ENCODE measurements around the gene ZNF385A.

The ZNF385A gene

DNA sequence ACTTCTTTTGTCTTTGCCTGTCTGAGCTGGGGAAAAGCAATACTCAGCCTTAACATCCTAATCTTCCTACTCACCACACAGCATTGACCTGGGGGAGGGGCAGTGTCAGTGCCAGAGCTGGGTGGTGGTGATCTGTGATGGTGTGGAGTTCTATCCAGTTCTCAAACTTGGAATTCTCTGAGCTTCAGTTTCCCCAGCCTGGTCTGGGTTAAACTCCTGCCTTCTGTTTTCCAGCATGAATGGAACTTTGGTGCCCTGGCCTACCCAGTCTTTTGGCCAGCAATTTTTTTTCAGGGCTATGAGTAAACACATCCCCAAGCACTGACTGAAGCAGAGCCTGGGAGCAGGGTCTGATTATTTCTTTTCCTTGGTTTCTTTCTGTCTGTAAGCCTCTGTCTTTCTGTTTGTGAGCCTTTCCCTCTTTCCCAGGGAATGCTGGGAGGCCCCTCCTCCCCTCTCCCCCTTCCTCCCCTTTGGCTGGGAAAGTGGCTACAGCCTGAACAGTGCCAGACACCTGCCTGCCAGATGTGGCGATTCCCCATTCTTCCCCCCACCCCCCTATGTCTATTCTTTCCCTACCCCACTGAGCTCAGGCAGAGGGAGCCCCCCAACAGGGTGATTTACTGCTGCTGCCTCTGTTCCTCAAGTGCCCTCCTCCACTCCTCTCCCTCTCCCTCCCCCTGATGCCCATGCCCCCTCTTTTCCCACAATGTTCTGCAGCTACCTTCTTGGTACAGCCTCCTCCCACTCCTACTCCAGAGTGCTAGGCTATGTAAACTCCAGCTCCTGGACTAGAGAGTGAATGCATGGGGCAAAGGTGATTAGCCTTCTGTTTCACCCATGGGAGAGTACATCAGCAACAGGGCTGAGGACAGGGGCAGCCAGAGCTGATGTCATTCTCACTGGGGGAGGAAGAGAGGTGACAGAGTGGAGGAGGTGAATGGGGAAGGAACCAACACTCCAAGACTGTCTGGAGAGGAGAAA lies 31.4 kb downstream of the ZNF385A start:
- no peak overlapping the region for H3K4me3 ChIP-seq (ENCODE audit: low read length)
- no peaks in the 10 kb centered on the region for H3K9me2 ChIP-seq (replicated peaks; ENCODE audit: control insufficient read depth, low read length)
- no peak for TF ChIP-seq EZH2phosphoT487 (IDR thresholded peaks at IDR 0.05; ENCODE audit: borderline replicate concordance, low read length)
- TF ChIP-seq, protein P1, sequence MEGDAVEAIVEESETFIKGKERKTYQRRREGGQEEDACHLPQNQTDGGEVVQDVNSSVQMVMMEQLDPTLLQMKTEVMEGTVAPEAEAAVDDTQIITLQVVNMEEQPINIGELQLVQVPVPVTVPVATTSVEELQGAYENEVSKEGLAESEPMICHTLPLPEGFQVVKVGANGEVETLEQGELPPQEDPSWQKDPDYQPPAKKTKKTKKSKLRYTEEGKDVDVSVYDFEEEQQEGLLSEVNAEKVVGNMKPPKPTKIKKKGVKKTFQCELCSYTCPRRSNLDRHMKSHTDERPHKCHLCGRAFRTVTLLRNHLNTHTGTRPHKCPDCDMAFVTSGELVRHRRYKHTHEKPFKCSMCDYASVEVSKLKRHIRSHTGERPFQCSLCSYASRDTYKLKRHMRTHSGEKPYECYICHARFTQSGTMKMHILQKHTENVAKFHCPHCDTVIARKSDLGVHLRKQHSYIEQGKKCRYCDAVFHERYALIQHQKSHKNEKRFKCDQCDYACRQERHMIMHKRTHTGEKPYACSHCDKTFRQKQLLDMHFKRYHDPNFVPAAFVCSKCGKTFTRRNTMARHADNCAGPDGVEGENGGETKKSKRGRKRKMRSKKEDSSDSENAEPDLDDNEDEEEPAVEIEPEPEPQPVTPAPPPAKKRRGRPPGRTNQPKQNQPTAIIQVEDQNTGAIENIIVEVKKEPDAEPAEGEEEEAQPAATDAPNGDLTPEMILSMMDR (IDR thresholded peaks at IDR 0.05; ENCODE audit: low read depth, low read length, poor library complexity, severe bottlenecking) = no peak
- H3K27ac ChIP-seq (ENCODE audit: low read depth, low read length) = no peak overlapping the region
- H3F3A ChIP-seq (ENCODE audit: control insufficient read depth, insufficient read depth) = peaks cover 9% of the 10 kb centered on the region; the same call in 1 of the 2 replicates
- no peaks in the 10 kb centered on the region for H3K27me3 ChIP-seq (ENCODE audit: control insufficient read depth, low read length)
- no peaks in the 10 kb centered on the region for H4K20me1 ChIP-seq (ENCODE audit: control insufficient read depth, insufficient read depth, low read depth, low read length)
- peaks cover 30% of the 10 kb centered on the region for H3K36me3 ChIP-seq (ENCODE audit: control insufficient read depth, low read length)
- H3K9me3 ChIP-seq (ENCODE audit: control insufficient read depth, insufficient read depth, low read length) = no peaks in the 10 kb centered on the region
- H3K4me1 ChIP-seq (ENCODE audit: control insufficient read depth, low read length) = peaks cover 63% of the 10 kb centered on the region
- H3K4me2 ChIP-seq (ENCODE audit: low read length) = 0 out of 2 replicates have a peak overlapping the region, but pooled peaks have one; percentile 53
- peaks cover 8% of the 10 kb centered on the region; the same call in 1 of the 2 replicates for H3K79me2 ChIP-seq (ENCODE audit: control insufficient read depth, low read length)

- TF ChIP-seq, protein P1 (IDR thresholded peaks at IDR 0.05; ENCODE audit: low read depth, low read length, poor library complexity, severe bottlenecking) = no peak
- TF ChIP-seq EZH2phosphoT487 (IDR thresholded peaks at IDR 0.05; ENCODE audit: borderline replicate concordance, low read length) = no peak
- Histone ChIP-seq H3K4me2 (ENCODE audit: low read length) (peak overlapping the region; percentile 53), H3K4me3 (ENCODE audit: low read length) (peak overlapping the region; percentile 37), H3K4me1 (ENCODE audit: control insufficient read depth, low read length) (peaks cover 52% of the 10 kb centered on the region), H3K27ac (ENCODE audit: low read depth, low read length) (no peak overlapping the region), H4K20me1 (ENCODE audit: control insufficient read depth, insufficient read depth, low read depth, low read length) (no peaks in the 10 kb centered on the region), H3K79me2 (ENCODE audit: control insufficient read depth, low read length) (no peaks in the 10 kb centered on the region), H3K36me3 (ENCODE audit: control insufficient read depth, low read length) (peaks cover 39% of the 10 kb centered on the region), H3K27me3 (ENCODE audit: control insufficient read depth, low read length) (no peaks in the 10 kb centered on the region), H3K9me2 (replicated peaks; ENCODE audit: control insufficient read depth, low read length) (no peaks in the 10 kb centered on the region), H3K9me3 (ENCODE audit: control insufficient read depth, insufficient read depth, low read length) (no peaks in the 10 kb centered on the region), H3F3A (ENCODE audit: control insufficient read depth, insufficient read depth) (peaks cover 9% of the 10 kb centered on the region; the same call in 1 of the 2 replicates)
Observed at GRCh38 chr12:54352022-54352531, 32.5 kb downstream of the ZNF385A start.

DNA sequence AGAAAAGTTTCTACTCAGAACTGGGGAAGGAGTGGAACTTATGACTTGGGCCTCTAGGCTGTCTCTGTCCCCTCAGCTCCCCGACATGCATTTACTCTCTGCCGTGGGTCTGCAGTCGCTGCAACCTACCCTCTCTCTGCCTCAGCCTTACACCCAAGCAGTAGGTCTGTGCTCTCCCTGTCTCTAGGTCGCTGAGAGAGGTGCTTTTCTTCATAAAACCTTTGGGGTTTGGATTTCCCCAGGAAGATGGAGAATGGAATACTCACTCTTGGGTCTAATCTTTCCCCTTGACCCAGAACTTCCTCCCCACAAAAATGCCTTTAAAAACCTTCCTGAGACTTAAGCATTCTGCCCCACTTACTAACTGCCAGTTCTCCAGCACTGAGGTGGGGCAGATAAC lies 33.2 kb downstream of the ZNF385A start:
- no peak overlapping the region for H3K4me3 ChIP-seq (ENCODE audit: low read length)
- peaks cover 46% of the 10 kb centered on the region for H3K4me1 ChIP-seq (ENCODE audit: control insufficient read depth, low read length)
- H3K9me2 ChIP-seq (replicated peaks; ENCODE audit: control insufficient read depth, low read length) = no peaks in the 10 kb centered on the region
- no peak overlapping the region; the same call in 1 of the 2 replicates for H3K4me2 ChIP-seq (ENCODE audit: low read length)
- no peaks in the 10 kb centered on the region for H3K79me2 ChIP-seq (ENCODE audit: control insufficient read depth, low read length)
- H3F3A ChIP-seq (ENCODE audit: control insufficient read depth, insufficient read depth) = peaks cover 9% of the 10 kb centered on the region; the same call in 1 of the 2 replicates
- TF ChIP-seq, protein P1 (IDR thresholded peaks at IDR 0.05; ENCODE audit: low read depth, low read length, poor library complexity, severe bottlenecking) = no peak
- no peak for TF ChIP-seq EZH2phosphoT487 (IDR thresholded peaks at IDR 0.05; ENCODE audit: borderline replicate concordance, low read length)
- no peak overlapping the region for H3K27ac ChIP-seq (ENCODE audit: low read depth, low read length)
- H3K36me3 ChIP-seq (ENCODE audit: control insufficient read depth, low read length) = peaks cover 42% of the 10 kb centered on the region
- H3K9me3 ChIP-seq (ENCODE audit: control insufficient read depth, insufficient read depth, low read length) = no peaks in the 10 kb centered on the region
- H3K27me3 ChIP-seq (ENCODE audit: control insufficient read depth, low read length) = no peaks in the 10 kb centered on the region
- no peaks in the 10 kb centered on the region for H4K20me1 ChIP-seq (ENCODE audit: control insufficient read depth, insufficient read depth, low read depth, low read length)

All from DOHH2 (cell line).